Activated T-helper 1 cell treated with anti-CD3 and anti-CD28 coated beads, Interleukin-12 subunit alpha, Interleukin-12 subunit beta, Interleukin-2, Interleukin-4 antibody, amounts not matched to agents 30 ng/mL and 10 ng/mL and 1 ng/mL, durations not matched to agents 14 hours and 24 hours and 36 hours (primary cell): Measurements from ENCODE around the gene ESR2. TPM values are rescaled to one million over a fixed set of nuclear protein-coding genes. Genes with fewer than 3 reads are reported as not detected.

ENCODE experiments used
- DNase-seq: peaks from one replicate; pipeline ENCODE4 v3.0.0; 2021; ENCODE audit warnings: low spot score
- H3K27ac Mint-ChIP-seq: one replicate; pipeline ENCODE4 v1.8.0; 2021; ENCODE audit warnings: mild to moderate bottlenecking, mixed read lengths
- H3K27me3 Mint-ChIP-seq: one replicate; pipeline ENCODE4 v1.8.0; 2022; ENCODE audit warnings: mild to moderate bottlenecking, moderate library complexity, mixed read lengths; ENCODE audit not compliant: insufficient read depth
- H3K36me3 Mint-ChIP-seq: one replicate; pipeline ENCODE4 v1.8.0; 2021; ENCODE audit warnings: low read depth, mixed read lengths
- H3K4me1 Mint-ChIP-seq: one replicate; pipeline ENCODE4 v1.8.0; 2021; ENCODE audit warnings: low read depth, mixed read lengths
- H3K4me3 Mint-ChIP-seq: one replicate; pipeline ENCODE4 v1.8.0; 2021; ENCODE audit warnings: mild to moderate bottlenecking, moderate library complexity, mixed read lengths
- H3K9me3 Mint-ChIP-seq: one replicate; pipeline ENCODE4 v1.8.0; 2021; ENCODE audit warnings: mixed read lengths
- intact Hi-C: fragments of 100-400 bp; cut with micrococcal nuclease; formaldehyde crosslinking; loops from one replicate; pipeline ENCODE4 v1.15.1; 2024
- total RNA-seq: library from RNA; stranded (reverse); gene quantifications from 2 replicates; pipeline ENCODE4 v1.2.3, GENCODE V29; 2022

Gene ESR2
- total RNA-seq, 1 donor from 2014 or later: 0.10 TPM

DNA sequence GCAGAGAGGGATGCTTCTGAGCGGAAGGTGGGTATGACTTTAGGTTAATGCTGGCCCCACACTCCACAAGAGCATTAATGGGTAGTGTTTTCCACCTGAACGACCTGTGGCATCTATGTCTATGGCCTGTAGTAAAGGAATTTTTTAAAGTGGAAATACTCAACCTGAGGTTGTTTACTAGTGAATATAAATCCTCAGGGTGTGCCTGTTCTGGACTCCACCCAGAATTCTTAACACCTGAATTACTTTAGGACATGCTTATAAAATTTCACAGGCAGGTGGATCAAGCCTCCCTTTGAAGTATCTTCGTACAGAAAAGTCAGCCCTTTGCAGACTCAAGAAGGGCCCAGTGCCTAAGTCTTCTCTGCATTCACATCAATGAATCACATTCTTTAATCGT is 196.1 kb downstream of the ESR2 start:
- no peak overlapping the region for H3K4me3 Mint-ChIP-seq
- H3K9me3 Mint-ChIP-seq: no peaks in the 10 kb centered on the region
- H3K27ac Mint-ChIP-seq: no peak overlapping the region
- no peaks in the 10 kb centered on the region for H3K27me3 Mint-ChIP-seq
- DNase-seq: no peak
- intact Hi-C loops: no loop called here
- H3K36me3 Mint-ChIP-seq: peaks cover 34% of the 10 kb centered on the region
- H3K4me1 Mint-ChIP-seq: no peaks in the 10 kb centered on the region

DNA sequence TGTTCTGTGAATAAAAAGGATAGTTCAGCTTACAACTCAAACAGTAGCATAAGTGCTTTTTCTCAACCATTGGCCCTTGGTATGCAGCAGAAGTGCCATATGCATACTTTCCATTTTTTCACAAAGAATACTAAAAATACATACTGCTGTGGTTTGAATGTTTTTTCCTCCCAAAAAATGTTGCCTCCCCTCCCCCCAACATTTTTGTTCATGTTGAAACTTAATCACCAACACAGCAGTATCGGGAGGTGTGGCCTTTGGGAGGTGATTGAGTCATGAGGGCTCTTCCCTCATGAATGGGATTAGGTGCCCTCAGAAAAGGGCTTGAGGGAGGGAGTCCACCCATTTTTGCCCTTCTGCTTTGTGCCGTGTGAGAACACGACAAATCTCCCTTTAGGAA is 198.6 kb downstream of the ESR2 start:
- peaks cover 24% of the 10 kb centered on the region for H3K36me3 Mint-ChIP-seq
- H3K4me1 Mint-ChIP-seq: no peaks in the 10 kb centered on the region
- no peaks in the 10 kb centered on the region for H3K9me3 Mint-ChIP-seq
- H3K4me3 Mint-ChIP-seq: no peak overlapping the region
- DNase-seq: no peak
- H3K27ac Mint-ChIP-seq: no peak overlapping the region
- H3K27me3 Mint-ChIP-seq: no peaks in the 10 kb centered on the region
- intact Hi-C loops: no loop called here

GRCh38 chr14:64092940-64093339 is 201.2 kb downstream of the ESR2 start:
- no peak for DNase-seq
- H3K27ac Mint-ChIP-seq: no peak overlapping the region
- no peaks in the 10 kb centered on the region for H3K4me1 Mint-ChIP-seq
- H3K27me3 Mint-ChIP-seq: no peaks in the 10 kb centered on the region
- peaks cover 17% of the 10 kb centered on the region for H3K36me3 Mint-ChIP-seq
- H3K4me3 Mint-ChIP-seq: no peak overlapping the region
- H3K9me3 Mint-ChIP-seq: no peaks in the 10 kb centered on the region
- intact Hi-C loops: no loop called here

DNA sequence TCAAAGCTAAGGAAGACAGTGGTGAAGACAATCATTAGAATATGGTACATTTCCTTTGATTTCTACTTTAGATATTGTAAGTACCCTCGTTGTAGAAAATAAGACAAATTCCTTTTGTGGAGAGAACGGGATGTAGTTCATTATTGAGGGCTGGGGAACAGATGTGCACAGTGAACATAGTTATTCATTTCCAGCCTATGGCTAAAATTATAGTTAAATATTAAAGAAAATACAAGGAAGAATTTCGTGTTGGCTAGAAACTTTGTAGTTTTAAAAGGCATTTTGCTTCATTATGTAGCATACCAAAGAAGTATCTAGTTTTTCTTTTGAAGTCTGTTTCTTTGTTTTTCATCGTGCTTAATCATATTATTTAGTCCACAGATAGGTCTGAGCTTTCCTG is 201.8 kb downstream of the ESR2 start:
- H3K27ac Mint-ChIP-seq: no peak overlapping the region
- no peak for DNase-seq
- intact Hi-C loops: no loop called here
- no peaks in the 10 kb centered on the region for H3K27me3 Mint-ChIP-seq
- no peaks in the 10 kb centered on the region for H3K9me3 Mint-ChIP-seq
- no peaks in the 10 kb centered on the region for H3K4me1 Mint-ChIP-seq
- no peak overlapping the region for H3K4me3 Mint-ChIP-seq
- peaks cover 16% of the 10 kb centered on the region for H3K36me3 Mint-ChIP-seq

DNA sequence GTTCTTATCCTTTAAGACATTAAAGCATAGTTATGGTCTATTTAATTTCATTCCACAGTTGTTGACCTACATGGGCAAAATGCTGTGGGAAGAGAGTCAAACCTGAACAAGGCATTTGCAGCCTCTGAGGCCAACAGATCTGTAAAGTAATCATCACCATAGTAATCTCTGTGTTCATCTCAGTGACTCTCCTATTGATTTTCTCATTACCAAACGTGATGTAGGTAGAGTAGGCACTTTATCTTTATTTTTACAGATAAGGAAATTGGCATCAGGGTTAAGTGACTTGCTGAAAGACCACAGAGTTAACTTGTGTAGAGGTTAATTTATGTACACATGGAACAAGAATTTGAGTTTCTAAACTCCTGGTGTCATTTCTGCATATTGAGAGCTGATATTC is 203.0 kb downstream of the ESR2 start:
- Mint-ChIP-seq H3K9me3 (no peaks in the 10 kb centered on the region), H3K27me3 (no peaks in the 10 kb centered on the region), H3K27ac (no peak overlapping the region), H3K36me3 (peaks cover 15% of the 10 kb centered on the region), H3K4me3 (no peak overlapping the region), H3K4me1 (no peaks in the 10 kb centered on the region)
- intact Hi-C loops: no loop called here
- DNase-seq: no peak

GRCh38 chr14:64089920-64090319 is 204.3 kb downstream of the ESR2 start:
- H3K27ac Mint-ChIP-seq: no peak overlapping the region
- H3K27me3 Mint-ChIP-seq: no peaks in the 10 kb centered on the region
- H3K4me3 Mint-ChIP-seq: no peak overlapping the region
- no peak for DNase-seq
- no peaks in the 10 kb centered on the region for H3K9me3 Mint-ChIP-seq
- H3K4me1 Mint-ChIP-seq: no peaks in the 10 kb centered on the region
- intact Hi-C loops: no loop called here
- peaks cover 20% of the 10 kb centered on the region for H3K36me3 Mint-ChIP-seq

- H3K36me3 Mint-ChIP-seq: peaks cover 20% of the 10 kb centered on the region
- H3K27me3 Mint-ChIP-seq: no peaks in the 10 kb centered on the region
- H3K4me3 Mint-ChIP-seq: no peak overlapping the region
- no peak overlapping the region for H3K27ac Mint-ChIP-seq
- no peaks in the 10 kb centered on the region for H3K4me1 Mint-ChIP-seq
- no peaks in the 10 kb centered on the region for H3K9me3 Mint-ChIP-seq
- no peak for DNase-seq
- intact Hi-C loops: no loop called here
Observed at GRCh38 chr14:64088647-64088964, 205.6 kb downstream of the ESR2 start.

- Mint-ChIP-seq H3K27me3 (no peaks in the 10 kb centered on the region), H3K27ac (no peak overlapping the region), H3K36me3 (peaks cover 30% of the 10 kb centered on the region), H3K9me3 (no peaks in the 10 kb centered on the region), H3K4me1 (no peaks in the 10 kb centered on the region), H3K4me3 (no peak overlapping the region)
- intact Hi-C loops: no loop called here
- no peak for DNase-seq
Observed at GRCh38 chr14:64082837-64083236, 211.3 kb downstream of the ESR2 start.

DNA sequence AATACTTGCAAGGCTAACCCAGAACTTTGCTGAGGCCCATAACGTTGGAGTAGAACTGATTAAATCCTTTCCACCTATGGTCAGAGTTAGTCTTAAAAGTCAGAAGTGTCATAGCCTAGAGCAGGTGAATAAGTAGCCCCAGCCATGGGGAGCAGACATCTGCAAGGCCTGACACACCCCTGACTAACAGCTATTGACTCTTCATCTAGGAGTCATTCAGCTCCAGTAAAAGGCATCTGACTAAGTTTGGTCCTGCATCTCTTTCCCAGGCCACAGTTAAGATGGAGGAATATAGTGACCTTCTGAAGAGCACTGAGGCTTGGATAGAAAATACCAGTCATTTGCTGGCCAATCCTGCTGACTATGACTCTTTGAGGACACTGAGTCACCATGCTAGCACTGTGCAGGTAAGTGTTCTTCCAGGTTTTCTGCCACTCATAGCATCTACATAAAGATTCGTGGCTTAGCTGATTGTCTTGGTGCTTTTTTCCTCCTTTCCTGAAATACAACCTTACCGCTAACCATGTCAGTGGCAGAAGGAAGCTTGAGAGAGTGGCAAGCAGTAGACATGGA is 212.9 kb downstream of the ESR2 start:
- Mint-ChIP-seq H3K4me1 (no peaks in the 10 kb centered on the region), H3K27ac (no peak overlapping the region), H3K9me3 (no peaks in the 10 kb centered on the region), H3K4me3 (no peak overlapping the region), H3K27me3 (no peaks in the 10 kb centered on the region), H3K36me3 (peaks cover 30% of the 10 kb centered on the region)
- intact Hi-C loops: no loop called here
- no peak for DNase-seq

GRCh38 chr14:64080452-64080851 is 213.7 kb downstream of the ESR2 start:
- Mint-ChIP-seq H3K9me3 (no peaks in the 10 kb centered on the region), H3K27ac (no peak overlapping the region), H3K36me3 (peaks cover 27% of the 10 kb centered on the region), H3K4me1 (no peaks in the 10 kb centered on the region), H3K27me3 (no peaks in the 10 kb centered on the region), H3K4me3 (no peak overlapping the region)
- DNase-seq: no peak
- intact Hi-C loops: no loop called here

DNA sequence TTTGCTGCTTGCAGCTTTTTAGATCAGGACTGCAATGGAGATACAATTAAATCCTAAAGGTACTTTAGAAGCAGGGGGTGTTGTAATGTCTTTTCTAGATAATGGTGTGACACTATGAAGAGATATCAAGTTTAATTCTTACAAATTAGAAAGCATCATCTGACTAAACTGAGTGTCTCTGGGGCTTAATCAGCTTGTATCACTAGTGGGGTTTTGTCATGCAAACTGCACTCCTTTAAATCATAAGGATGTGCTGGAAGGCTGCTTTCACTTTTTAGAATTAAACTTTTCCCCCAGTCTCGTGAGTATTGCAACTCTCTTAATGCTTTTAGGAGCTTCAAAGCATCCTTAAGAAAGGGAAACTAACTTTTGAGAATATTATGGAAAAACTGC is 218.6 kb downstream of the ESR2 start:
- Mint-ChIP-seq H3K27ac (no peak overlapping the region), H3K4me3 (no peak overlapping the region), H3K36me3 (peaks cover 36% of the 10 kb centered on the region), H3K4me1 (peaks cover 6% of the 10 kb centered on the region), H3K9me3 (no peaks in the 10 kb centered on the region), H3K27me3 (no peaks in the 10 kb centered on the region)
- DNase-seq: no peak
- intact Hi-C loops: no loop called here

GRCh38 chr14:64074961-64075612 is 219.1 kb downstream of the ESR2 start:
- Mint-ChIP-seq H3K4me3 (no peak overlapping the region), H3K27me3 (no peaks in the 10 kb centered on the region), H3K4me1 (peaks cover 6% of the 10 kb centered on the region), H3K9me3 (no peaks in the 10 kb centered on the region), H3K27ac (peak overlapping the region; percentile 19), H3K36me3 (peaks cover 32% of the 10 kb centered on the region)
- intact Hi-C loops: no loop called here
- DNase-seq: no peak

GRCh38 chr14:64069634-64070359 is 224.4 kb downstream of the ESR2 start:
- Mint-ChIP-seq H3K4me3 (no peak overlapping the region), H3K36me3 (peaks cover 26% of the 10 kb centered on the region), H3K9me3 (no peaks in the 10 kb centered on the region), H3K27me3 (no peaks in the 10 kb centered on the region), H3K4me1 (peaks cover under 1% of the 10 kb centered on the region), H3K27ac (no peak overlapping the region)
- no peak for DNase-seq
- intact Hi-C loops: no loop called here
